IMR-90 (cell line): ENCODE data around the gene P4HA2. TPM values are rescaled to one million over a fixed set of nuclear protein-coding genes. Genes with fewer than 3 reads are reported as not detected.

ENCODE experiments used
- ATAC-seq: fragments of 200-7000 bp; cut with Tn5 transposase; 2 replicates; pipeline ENCODE4 v1.9.1; 2020; ENCODE audit warnings: low read depth, mild to moderate bottlenecking, moderate library complexity
- BruUV-seq: library from RNA; stranded (reverse); fragments of 400-500 nt; replicated peaks from 2 replicates; lab custom pipeline; 2021; lab: Mats Ljungman, UMichigan
- CTCF ChIA-PET: fragments of 300-600 bp; formaldehyde crosslinking; extraction: SDS; loops from one replicate; lab custom pipeline; 2021; ENCODE audit warnings: antibody characterized with exemption; lab: Yijun Ruan, JAX
- POLR2A ChIA-PET: fragments of 300-600 bp; sonication (Branson Sonifier 250); formaldehyde crosslinking; loops from one replicate; lab custom pipeline; 2022; ENCODE audit warnings: antibody characterized with exemption; ENCODE audit not compliant: unreplicated experiment; lab: Charles Lee
- DNase-seq: peaks from one replicate; pipeline ENCODE4 v3.0.0; 2013
- H2AFZ ChIP-seq: replicated peaks from 2 replicates; pipeline ENCODE3; 2013; ENCODE audit warnings: low read length, mild to moderate bottlenecking; ENCODE audit not compliant: poor library complexity
- H2AK5ac ChIP-seq: 2 replicates; pipeline ENCODE4 v1.6.1; 2013; ENCODE audit warnings: low read depth, low read length, inconsistent platforms
- H2AK9ac ChIP-seq: replicated peaks from 2 replicates; pipeline ENCODE3; 2013; ENCODE audit warnings: mild to moderate bottlenecking, low read depth, low read length, moderate library complexity; ENCODE audit not compliant: poor library complexity
- H2BK120ac ChIP-seq: 2 replicates; pipeline ENCODE4 v1.6.1; 2013; ENCODE audit warnings: low read depth, low read length, inconsistent platforms
- H2BK15ac ChIP-seq: 3 replicates; pipeline ENCODE4 v1.6.1; 2013; ENCODE audit warnings: low read depth, low read length, inconsistent platforms
- H2BK20ac ChIP-seq: 2 replicates; pipeline ENCODE4 v1.6.1; 2013; ENCODE audit warnings: low read depth, mild to moderate bottlenecking, inconsistent platforms, low read length, moderate library complexity
- H2BK5ac ChIP-seq: 2 replicates; pipeline ENCODE4 v1.6.1; 2013; ENCODE audit warnings: mild to moderate bottlenecking, low read depth, low read length, inconsistent platforms; ENCODE audit not compliant: poor library complexity, severe bottlenecking
- H3K14ac ChIP-seq: replicated peaks from 2 replicates; pipeline ENCODE4 v1.6.1; 2013; ENCODE audit warnings: low read depth, low read length, inconsistent platforms
- H3K18ac ChIP-seq: 2 replicates; pipeline ENCODE4 v1.6.1; 2013; ENCODE audit warnings: low read depth, low read length, control low read depth
- H3K23ac ChIP-seq: 2 replicates; pipeline ENCODE4 v1.6.1; 2013; ENCODE audit warnings: low read depth, low read length, inconsistent platforms
- H3K27ac ChIP-seq: 2 replicates; pipeline ENCODE4 v1.5.1; 2013; ENCODE audit warnings: mild to moderate bottlenecking, control low read depth, low read length; ENCODE audit not compliant: insufficient read depth
- H3K27me3 ChIP-seq: 2 replicates; pipeline ENCODE4 v1.6.1; 2013; ENCODE audit warnings: low read length; ENCODE audit not compliant: control insufficient read depth, insufficient read depth
- H3K36me3 ChIP-seq: 2 replicates; pipeline ENCODE4 v1.6.1; 2013; ENCODE audit warnings: low read length, mixed read lengths; ENCODE audit not compliant: control insufficient read depth, insufficient read depth
- H3K4ac ChIP-seq: 2 replicates; pipeline ENCODE4 v1.6.1; 2013; ENCODE audit warnings: low read depth, low read length, inconsistent platforms
- H3K4me1 ChIP-seq: 2 replicates; pipeline ENCODE4 v1.6.1; 2013; ENCODE audit warnings: low read length, mixed read lengths; ENCODE audit not compliant: control insufficient read depth, insufficient read depth
- H3K4me2 ChIP-seq: 2 replicates; pipeline ENCODE4 v1.6.1; 2013; ENCODE audit warnings: low read depth, mild to moderate bottlenecking, control low read depth, low read length, moderate library complexity
- H3K4me3 ChIP-seq: 2 replicates; pipeline ENCODE4 v1.5.1; 2013; ENCODE audit warnings: low read depth, mild to moderate bottlenecking, control low read depth, low read length, moderate library complexity; ENCODE audit not compliant: insufficient read depth
- H3K56ac ChIP-seq: 2 replicates; pipeline ENCODE4 v1.6.1; 2013; ENCODE audit warnings: low read length, inconsistent platforms; ENCODE audit not compliant: insufficient read depth; ENCODE audit errors: extremely low read depth
- H3K79me1 ChIP-seq, 2 experiments: 2 replicates each; pipeline ENCODE4 v1.6.1; 2013; ENCODE audit warnings: low read length in 2 of 2, inconsistent platforms in 1 of 2, low read depth in 1 of 2
- H3K9ac ChIP-seq: 2 replicates; pipeline ENCODE4 v1.6.1; 2013; ENCODE audit warnings: low read depth, low read length, control low read depth
- H3K9me1 ChIP-seq: 2 replicates; pipeline ENCODE4 v1.6.1; 2013; ENCODE audit warnings: low read length, inconsistent platforms; ENCODE audit not compliant: insufficient read depth
- H3K9me3 ChIP-seq: 2 replicates; pipeline ENCODE4 v1.6.1; 2013; ENCODE audit warnings: low read length; ENCODE audit not compliant: control insufficient read depth, insufficient read depth
- H4K20me1 ChIP-seq: 2 replicates; pipeline ENCODE4 v1.6.1; 2013; ENCODE audit warnings: low read length, inconsistent platforms; ENCODE audit not compliant: insufficient read depth
- H4K5ac ChIP-seq: 2 replicates; pipeline ENCODE4 v1.6.1; 2013; ENCODE audit warnings: mild to moderate bottlenecking, low read depth, low read length, control low read depth
- H4K8ac ChIP-seq, 2 experiments: 2 replicates each; pipeline ENCODE4 v1.6.1; 2013; ENCODE audit warnings: low read depth in 2 of 2, low read length in 2 of 2, control low read depth in 1 of 2, inconsistent platforms in 1 of 2
- H4K91ac ChIP-seq: 2 replicates; pipeline ENCODE4 v1.6.1; 2013; ENCODE audit warnings: low read depth, low read length, inconsistent platforms; ENCODE audit not compliant: insufficient read depth
- NFE2L2 ChIP-seq: fragments of 150-350 bp; IDR thresholded peaks from 2 replicates; pipeline ENCODE4 v1.6.1; 2016; ENCODE audit warnings: low read depth, mild to moderate bottlenecking, low read length
- RCOR1 ChIP-seq: IDR thresholded peaks from 2 replicates; pipeline ENCODE4 v1.6.1; 2012; ENCODE audit warnings: mild to moderate bottlenecking, low read length, improper control_type of control experiment; ENCODE audit not compliant: insufficient replicate concordance
- WGBS, 2 experiments: methylation state at CpG; one replicate each; pipeline versions ENCODE4 v1.1.5 to v1.1.7; 2013; ENCODE audit warnings: missing lambda C conversion rate in 2 of 2; ENCODE audit not compliant: insufficient read length in 1 of 2; ENCODE audit errors: extremely low coverage in 2 of 2; 5-methylcytosine and 5-hydroxymethylcytosine counted together
- dilution Hi-C: fragments of 300-500 bp; cut with HindIII; formaldehyde crosslinking; loops from one replicate; pipeline ENCODE4 v1.14.3; 2018; ENCODE audit warnings: low sequenced_read_pairs; ENCODE audit not compliant: unreplicated experiment
- in situ Hi-C: fragments of 300-500 bp; cut with MboI; formaldehyde crosslinking; loops from 3 replicates; pipeline ENCODE4 v1.14.3; 2019; ENCODE audit warnings: low sequenced_read_pairs, inconsistent platforms, mixed read lengths
- intact Hi-C: fragments of 100-400 bp; cut with micrococcal nuclease; formaldehyde crosslinking; loops from 2 replicates; pipeline ENCODE4 v1.10.0; 2022
- polyA plus RNA-seq, 3 experiments: library from polyadenylated mRNA; depleted of rRNA; stranded (reverse); fragments of >200 nt; gene quantifications; 2 replicates each; pipeline ENCODE4 v1.2.3, GENCODE V29; 2012; ENCODE audit warnings: low replicate concordance in 1 of 3
- total RNA-seq: library from RNA; depleted of rRNA; stranded (reverse); fragments of >200 nt; gene quantifications from 2 replicates; pipeline ENCODE4 v1.2.3, GENCODE V29; 2012

Gene P4HA2
- total and polyA plus RNA-seq, 2 of the 4 experiments (the other 2 are of a cell fraction): 186 to 225 TPM

- 83% methylated on average over 1 of the region's 7 CpGs; no CpG with 5 or more reads in 1 of the 2 experiments for WGBS, 2 experiments
- H3K4ac ChIP-seq: peak overlapping the region; percentile 90
- in situ Hi-C loops: no loop called here
- CTCF ChIA-PET: interaction anchor here (1.0 to 1.4 kb wide), 2 partner anchors 24 to 32 kb away, joined by 3 read pairs; partner anchors contain the start of gene SLC22A4
- dilution Hi-C loops: no loop called here
- H4K8ac ChIP-seq: peak overlapping the region in 1 of 2 experiments; percentile 11; a peak in 1 of 4 replicates
- H4K5ac ChIP-seq: no peak overlapping the region
- 0 out of 2 replicates have a peak overlapping the region, but pooled peaks have one; percentile 19 for H2BK120ac ChIP-seq
- intact Hi-C loops: no loop called here
- ATAC-seq (no peak), DNase-seq (no peak)
- H3K9ac ChIP-seq: no peak overlapping the region
- peaks cover 60% of the 10 kb centered on the region for H3K4me1 ChIP-seq
- peak overlapping the region; percentile 88 for H2AK5ac ChIP-seq
- H2BK5ac ChIP-seq: peak overlapping the region; percentile 83
- TF ChIP-seq RCOR1: no peak
- no peak for TF ChIP-seq NFE2L2
- POLR2A ChIA-PET: no interaction called here
- no peak overlapping the region for H3K4me2 ChIP-seq
- no peaks in the 10 kb centered on the region for H3K9me3 ChIP-seq
- no peak overlapping the region; the same call in 1 of the 2 replicates for H3K14ac ChIP-seq
- peak overlapping the region; percentile 52 for H2AK9ac ChIP-seq
- no peak overlapping the region for H3K18ac ChIP-seq
- H3K4me3 ChIP-seq: no peak overlapping the region
- BruUV-seq: no TSS peak
- no peak overlapping the region for H2AFZ ChIP-seq
- H4K91ac ChIP-seq: peak overlapping the region; percentile 11; the same call in 1 of the 2 replicates
- no peaks in the 10 kb centered on the region for H3K27me3 ChIP-seq
- peak overlapping the region; percentile 34 for H3K23ac ChIP-seq
- peaks cover 41% of the 10 kb centered on the region for H4K20me1 ChIP-seq
- H2BK15ac ChIP-seq: peak overlapping the region; percentile 30; the same call in 2 of the 3 replicates
- H3K36me3 ChIP-seq: peaks cover 26% of the 10 kb centered on the region
- no peak overlapping the region; the same call in 1 of the 2 replicates for H3K56ac ChIP-seq
- H3K79me1 ChIP-seq: peaks cover 29 to 89% of the 10 kb centered on the region in 2 experiments
- H3K9me1 ChIP-seq: peaks cover 66% of the 10 kb centered on the region
- H2BK20ac ChIP-seq: no peak overlapping the region
- peak overlapping the region; percentile 15 for H3K27ac ChIP-seq
Observed at GRCh38 chr5:132261881-132262845, 34.5 kb upstream of the P4HA2 start.
